ENCODE results near the gene DCST2.

- TF ChIP-seq CTCF (conservative IDR thresholded peaks at IDR 0.05; ENCODE audit: low read depth, low read length) = no peak
- TF ChIP-seq EZH2 (IDR thresholded peaks at IDR 0.05; ENCODE audit: borderline replicate concordance, low read depth, low read length, poor library complexity, severe bottlenecking) = no peak
Observed at GRCh38 chr1:154998201-154998780, 35.3 kb downstream of the DCST2 start.
